Smooth muscle cell (in vitro differentiated cells): ENCODE results near the gene SREBF1. TPM values are rescaled to one million over a fixed set of nuclear protein-coding genes. Genes with fewer than 3 reads are reported as not detected.

ENCODE experiments used
- DNase-seq: peaks from one replicate; lab custom pipeline; 2025; ENCODE audit not compliant: unreplicated experiment; lab: John Stamatoyannopoulos, UW
- H2AFZ ChIP-seq: fragments of 200-600 bp; sonication (generic); 2 replicates; pipeline ENCODE4 v1.6.0; 2016; ENCODE audit warnings: antibody characterized with exemption, low read depth, mild to moderate bottlenecking
- H3F3A ChIP-seq: fragments of 200-600 bp; sonication (generic); 2 replicates; pipeline ENCODE4 v1.6.0; 2017; ENCODE audit warnings: antibody characterized with exemption, low read depth
- H3K27ac ChIP-seq: fragments of 200-600 bp; sonication (generic); 2 replicates; pipeline ENCODE4 v1.5.1; 2016; ENCODE audit warnings: low read depth, mild to moderate bottlenecking
- H3K27me3 ChIP-seq: fragments of 200-600 bp; sonication (generic); 2 replicates; pipeline ENCODE4 v1.6.1; 2016; ENCODE audit warnings: low read depth, mild to moderate bottlenecking
- H3K36me3 ChIP-seq: fragments of 200-600 bp; sonication (generic); 2 replicates; pipeline ENCODE4 v1.5.1; 2016; ENCODE audit warnings: low read depth
- H3K4me1 ChIP-seq: fragments of 200-600 bp; sonication (generic); 2 replicates; pipeline ENCODE4 v1.5.1; 2016; ENCODE audit warnings: low read depth
- H3K4me2 ChIP-seq: fragments of 200-600 bp; sonication (generic); 2 replicates; pipeline ENCODE4 v1.6.0; 2016; ENCODE audit warnings: mild to moderate bottlenecking
- H3K4me3 ChIP-seq: fragments of 200-600 bp; sonication (generic); 2 replicates; pipeline ENCODE4 v1.5.1; 2016; ENCODE audit warnings: mild to moderate bottlenecking
- H3K79me2 ChIP-seq: fragments of 200-600 bp; sonication (generic); 2 replicates; pipeline ENCODE4 v1.6.0; 2016; ENCODE audit warnings: low read depth, mild to moderate bottlenecking
- H3K9ac ChIP-seq: fragments of 200-600 bp; sonication (generic); 2 replicates; pipeline ENCODE4 v1.6.0; 2016; ENCODE audit warnings: low read depth
- H3K9me3 ChIP-seq: fragments of 200-600 bp; sonication (generic); replicated peaks from 2 replicates; pipeline ENCODE4 v1.5.1; 2016; ENCODE audit warnings: low read depth
- H4K20me1 ChIP-seq: fragments of 200-600 bp; sonication (generic); 2 replicates; pipeline ENCODE4 v1.6.0; 2016; ENCODE audit warnings: low read depth
- WGBS: methylation state at CpG from one replicate; pipeline ENCODE4 v1.1.7; 2016; ENCODE audit warnings: low lambda C conversion rate; 5-methylcytosine and 5-hydroxymethylcytosine counted together
- polyA plus RNA-seq: library from polyadenylated mRNA; unstranded; fragments of >200 nt; fragmentation: Nextera tagmentation; extraction: Ambion mirVana; gene quantifications from 2 replicates; pipeline ENCODE4 v1.2.1, GENCODE V29; 2016
- total RNA-seq: library from RNA; depleted of rRNA; stranded (reverse); fragments of >200 nt; gene quantifications from 2 replicates; pipeline ENCODE4 v1.2.3, GENCODE V29; 2014
- TF ChIP-seq, protein P1 (sequence below): fragments of 200-600 bp; sonication (generic); IDR thresholded peaks from 2 replicates; pipeline ENCODE4 v1.5.1; 2017; ENCODE audit warnings: borderline replicate concordance, mild to moderate bottlenecking, antibody characterized with exemption; ENCODE audit not compliant: insufficient read depth, poor library complexity, severe bottlenecking

SREBF1 gene
- total and polyA plus RNA-seq, 2 experiments from 2014 or later, result 23.5 to 45.4 TPM

DNA sequence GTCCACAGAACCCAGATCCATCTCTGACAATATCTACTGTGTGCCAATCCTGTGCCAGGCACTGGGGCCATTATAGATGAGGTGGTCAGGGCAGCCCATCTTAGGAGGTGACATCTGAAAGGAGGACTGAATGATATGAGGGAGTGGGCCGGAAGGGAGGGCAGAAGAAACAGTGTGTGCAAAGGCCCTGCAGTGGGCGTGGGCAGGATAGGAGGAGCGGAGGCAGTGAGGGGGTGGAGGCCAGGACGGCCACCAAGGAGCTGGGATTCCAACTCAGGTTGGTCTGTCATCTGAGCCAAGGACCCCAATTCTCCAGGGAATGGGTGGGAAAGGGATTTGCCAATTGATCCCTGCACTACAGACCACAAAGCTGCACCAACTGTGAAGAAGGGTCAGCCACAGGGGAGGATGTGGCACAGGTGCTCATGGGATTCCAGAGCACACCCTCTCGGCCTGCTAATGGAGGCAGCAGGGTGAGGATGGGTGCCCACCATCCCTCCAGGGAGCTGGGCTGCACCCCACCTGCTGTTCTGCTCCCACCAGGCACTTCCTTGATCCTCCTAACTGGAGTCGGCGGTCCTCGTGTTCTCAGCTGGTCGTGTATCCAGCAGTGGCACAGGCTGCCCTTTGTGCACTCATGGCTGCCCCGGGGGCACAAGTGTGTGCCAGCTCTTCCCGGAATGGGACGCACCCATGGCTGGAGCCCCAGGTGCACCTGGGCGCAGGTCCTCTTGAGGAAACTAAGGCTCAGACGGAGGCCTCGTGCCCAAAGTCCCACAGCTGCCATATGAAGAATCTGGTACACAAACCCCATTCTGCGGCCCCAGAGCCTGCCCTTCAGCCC, 9.6 kb downstream of the SREBF1 start:
- no peak overlapping the region for H2AFZ ChIP-seq
- 96% methylated on average over 16 of the region's 16 CpGs for WGBS
- H3K9me3 ChIP-seq, result no peaks in the 10 kb centered on the region
- no peak overlapping the region for H3K4me3 ChIP-seq
- H3K27ac ChIP-seq, result no peak overlapping the region
- TF ChIP-seq, protein P1, sequence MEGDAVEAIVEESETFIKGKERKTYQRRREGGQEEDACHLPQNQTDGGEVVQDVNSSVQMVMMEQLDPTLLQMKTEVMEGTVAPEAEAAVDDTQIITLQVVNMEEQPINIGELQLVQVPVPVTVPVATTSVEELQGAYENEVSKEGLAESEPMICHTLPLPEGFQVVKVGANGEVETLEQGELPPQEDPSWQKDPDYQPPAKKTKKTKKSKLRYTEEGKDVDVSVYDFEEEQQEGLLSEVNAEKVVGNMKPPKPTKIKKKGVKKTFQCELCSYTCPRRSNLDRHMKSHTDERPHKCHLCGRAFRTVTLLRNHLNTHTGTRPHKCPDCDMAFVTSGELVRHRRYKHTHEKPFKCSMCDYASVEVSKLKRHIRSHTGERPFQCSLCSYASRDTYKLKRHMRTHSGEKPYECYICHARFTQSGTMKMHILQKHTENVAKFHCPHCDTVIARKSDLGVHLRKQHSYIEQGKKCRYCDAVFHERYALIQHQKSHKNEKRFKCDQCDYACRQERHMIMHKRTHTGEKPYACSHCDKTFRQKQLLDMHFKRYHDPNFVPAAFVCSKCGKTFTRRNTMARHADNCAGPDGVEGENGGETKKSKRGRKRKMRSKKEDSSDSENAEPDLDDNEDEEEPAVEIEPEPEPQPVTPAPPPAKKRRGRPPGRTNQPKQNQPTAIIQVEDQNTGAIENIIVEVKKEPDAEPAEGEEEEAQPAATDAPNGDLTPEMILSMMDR, result no peak
- H3K9ac ChIP-seq, result no peak overlapping the region
- peaks cover 34% of the 10 kb centered on the region for H3K4me1 ChIP-seq
- peaks cover 75% of the 10 kb centered on the region for H4K20me1 ChIP-seq
- no peak for DNase-seq
- H3K4me2 ChIP-seq, result no peak overlapping the region
- no peaks in the 10 kb centered on the region for H3K36me3 ChIP-seq
- no peaks in the 10 kb centered on the region for H3K27me3 ChIP-seq
- peaks cover 6% of the 10 kb centered on the region for H3F3A ChIP-seq
- peaks cover 88% of the 10 kb centered on the region for H3K79me2 ChIP-seq

DNA sequence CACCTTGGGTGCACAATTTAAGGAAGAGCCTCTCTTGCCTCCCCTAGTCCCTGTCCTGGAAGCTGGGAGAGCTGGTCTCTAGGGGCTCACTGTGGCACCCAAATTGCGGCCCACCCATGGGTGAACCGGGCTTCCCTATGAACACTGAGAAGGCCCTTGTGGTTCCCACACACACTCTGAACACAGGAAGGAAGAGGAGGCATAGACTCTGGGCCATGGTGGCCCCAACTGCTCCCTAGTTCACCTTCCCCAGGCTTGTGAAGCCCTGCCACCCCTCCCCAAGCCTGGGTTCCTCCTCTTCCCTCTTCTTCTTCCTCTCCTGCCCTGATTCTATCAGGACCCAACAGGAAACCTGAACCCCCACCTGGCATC, 10.5 kb downstream of the SREBF1 start:
- Histone ChIP-seq H3K27me3 (no peaks in the 10 kb centered on the region), H2AFZ (no peak overlapping the region), H3K4me3 (no peak overlapping the region), H3K27ac (peak overlapping the region; percentile 82), H3F3A (peaks cover 6% of the 10 kb centered on the region), H3K4me2 (no peak overlapping the region), H3K9ac (no peak overlapping the region), H3K4me1 (peaks cover 42% of the 10 kb centered on the region), H3K79me2 (peaks cover 88% of the 10 kb centered on the region), H3K36me3 (no peaks in the 10 kb centered on the region), H3K9me3 (no peaks in the 10 kb centered on the region), H4K20me1 (peaks cover 75% of the 10 kb centered on the region)
- DNase-seq, result no peak
- TF ChIP-seq, protein P1, result no peak
- WGBS, result 100% methylated on average over 2 of the region's 2 CpGs

DNA sequence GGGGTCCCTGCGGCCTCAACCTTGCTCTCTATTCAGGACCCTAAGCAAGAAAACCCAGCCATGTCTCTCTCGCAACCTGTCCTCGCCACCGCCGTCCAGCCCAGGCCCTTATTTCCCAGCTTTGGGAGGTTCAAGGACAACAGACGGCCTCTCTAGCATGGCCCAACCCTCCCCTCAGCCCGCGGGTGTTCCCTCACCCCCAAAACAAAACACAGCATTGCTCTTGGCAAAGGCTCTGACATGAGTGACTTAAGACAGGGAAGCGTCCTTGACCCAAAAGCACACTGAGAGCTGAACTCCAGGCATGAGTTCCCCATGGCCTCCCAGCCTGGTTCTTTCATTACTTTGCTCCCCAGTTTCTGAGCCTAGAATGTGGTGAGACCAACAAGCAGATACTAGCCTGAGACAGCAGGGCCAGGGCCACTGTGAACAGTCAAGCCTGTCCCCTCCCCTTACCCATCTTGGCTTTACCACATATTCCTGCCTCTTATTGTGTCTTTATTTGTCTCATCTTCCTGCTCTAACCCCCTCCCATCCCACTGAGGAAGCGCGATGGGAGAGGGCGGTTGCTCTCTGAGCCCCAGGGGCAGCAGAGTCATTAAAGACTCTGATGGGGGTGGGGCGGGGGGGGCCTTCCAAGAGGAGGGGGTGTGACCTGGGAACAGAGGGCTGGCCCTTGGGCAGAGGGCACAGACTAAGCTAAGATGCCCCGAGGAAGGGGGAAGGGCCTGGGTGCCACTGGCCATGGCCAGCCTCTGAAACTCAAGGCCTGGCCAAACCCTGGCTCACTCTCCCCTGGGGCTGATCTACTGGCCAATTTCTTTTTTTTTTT, 11.8 kb downstream of the SREBF1 start:
- Histone ChIP-seq H3K79me2 (peaks cover 86% of the 10 kb centered on the region), H3K4me1 (peaks cover 43% of the 10 kb centered on the region)
- WGBS, result 47% methylated on average over 14 of the region's 14 CpGs

More for the DNA sequence above, 11.8 kb downstream of the SREBF1 start:
- Histone ChIP-seq H3F3A (peaks cover 6% of the 10 kb centered on the region), H3K27ac (peak overlapping the region; percentile 82), H3K36me3 (no peaks in the 10 kb centered on the region), H3K9ac (no peak overlapping the region), H3K9me3 (no peaks in the 10 kb centered on the region), H3K27me3 (no peaks in the 10 kb centered on the region), H3K4me2 (peak overlapping the region; percentile 80), H2AFZ (no peak overlapping the region), H3K4me3 (no peak overlapping the region), H4K20me1 (peaks cover 75% of the 10 kb centered on the region)
- no peak for DNase-seq
- TF ChIP-seq, protein P1, result no peak
